ENCODE data around the gene PDLIM7. TPM values are rescaled to one million over a fixed set of nuclear protein-coding genes. Genes with fewer than 3 reads are reported as not detected.
A peak's percentile ranks its signal among the peaks of the same experiment; 100 is the strongest.

Gene PDLIM7
- total RNA-seq, 1 donor from 2014 or later = 24.4 TPM

GRCh38 chr5:177507596-177508220 lies 10.3 kb upstream of the PDLIM7 start:
- no peak for DNase-seq (ENCODE audit: low read depth in 2 of 2)

- DNase-seq (ENCODE audit: low read depth in 2 of 2) = peak; percentile 51 to 52
These were observed 9.8 kb upstream of the PDLIM7 start for GRCh38 chr5:177507165-177507564.

GRCh38 chr5:177505075-177505474 lies 7.7 kb upstream of the PDLIM7 start:
- no peak for DNase-seq (ENCODE audit: low read depth in 2 of 2)

GRCh38 chr5:177504086-177505056 lies 7.0 kb upstream of the PDLIM7 start:
- DNase-seq (ENCODE audit: low read depth in 2 of 2) = no peak

GRCh38 chr5:177503351-177504085 lies 6.1 kb upstream of the PDLIM7 start:
- DNase-seq (ENCODE audit: low read depth in 2 of 2) = no peak

GRCh38 chr5:177502886-177503285 lies 5.5 kb upstream of the PDLIM7 start:
- no peak for DNase-seq (ENCODE audit: low read depth in 2 of 2)

GRCh38 chr5:177501874-177502678 lies 4.7 kb upstream of the PDLIM7 start:
- no peak for DNase-seq (ENCODE audit: low read depth in 2 of 2)

- DNase-seq (ENCODE audit: low read depth in 2 of 2) = peak; percentile 87 to 89
These were observed 3.5 kb upstream of the PDLIM7 start for GRCh38 chr5:177500685-177501522.

- no peak for DNase-seq (ENCODE audit: low read depth in 2 of 2)
These were observed 2.4 kb upstream of the PDLIM7 start for GRCh38 chr5:177499842-177500241.

- peak; percentile 46 to 63 for DNase-seq (ENCODE audit: low read depth in 2 of 2)
These were observed 796 bp upstream of the PDLIM7 start for GRCh38 chr5:177498013-177498787.

GRCh38 chr5:177496727-177497291 lies 595 bp downstream of the PDLIM7 start:
- peak; percentile 89 to 90 for DNase-seq (ENCODE audit: low read depth in 2 of 2)

- DNase-seq (ENCODE audit: low read depth in 2 of 2) = peak; percentile 43 to 63
These were observed 1.2 kb downstream of the PDLIM7 start for GRCh38 chr5:177496070-177496726.

- DNase-seq (ENCODE audit: low read depth in 2 of 2) = peak; percentile 71 to 85
These were observed 2.0 kb downstream of the PDLIM7 start for GRCh38 chr5:177495243-177496060.

GRCh38 chr5:177494346-177495195 lies 2.8 kb downstream of the PDLIM7 start:
- DNase-seq (ENCODE audit: low read depth in 2 of 2) = peak; percentile 68 to 95

GRCh38 chr5:177493795-177494345 lies 3.5 kb downstream of the PDLIM7 start:
- DNase-seq (ENCODE audit: low read depth in 2 of 2) = no peak

- DNase-seq (ENCODE audit: low read depth in 2 of 2) = no peak
These were observed 4.6 kb downstream of the PDLIM7 start for GRCh38 chr5:177492841-177493240.

All from lung microvascular endothelial cell (primary cell).